GM12878 (cell line): ENCODE measurements around the gene IL1RAPL1. TPM values are rescaled to one million over a fixed set of nuclear protein-coding genes. Genes with fewer than 3 reads are reported as not detected.

Experiments
- ATAC-seq: fragments of 200-7000 bp; cut with Tn5 transposase; 3 replicates; pipeline ENCODE4 v1.9.1; 2020; ENCODE audit warnings: mild to moderate bottlenecking, moderate library complexity
- BruUV-seq: library from RNA; stranded (reverse); fragments of 400-500 nt; replicated peaks from 2 replicates; lab custom pipeline; 2021; lab: Mats Ljungman, UMichigan
- CTCF ChIA-PET: fragments of 300-600 bp; sonication (Branson Sonifier 250); formaldehyde crosslinking; extraction: SDS; loops from one replicate; lab custom pipeline; 2021; ENCODE audit warnings: inconsistent platforms; lab: Yijun Ruan, JAX
- POLR2A ChIA-PET: fragments of 350-600 bp; formaldehyde crosslinking; extraction: SDS; loops from one replicate; lab custom pipeline; 2021; ENCODE audit warnings: inconsistent platforms; lab: Charles Lee
- RAD21 ChIA-PET: fragments of 300-600 bp; sonication (Branson Sonifier 250); formaldehyde crosslinking; loops from one replicate; lab custom pipeline; 2023; ENCODE audit warnings: antibody characterized with exemption; ENCODE audit not compliant: unreplicated experiment; lab: Charles Lee
- SMC1A ChIA-PET: fragments of 300-600 bp; sonication (Branson Sonifier 250); formaldehyde crosslinking; loops from one replicate; lab custom pipeline; 2023; ENCODE audit not compliant: unreplicated experiment, uncharacterized antibody; lab: Charles Lee
- DNase-seq: peaks from one replicate; pipeline ENCODE4 v3.0.0-alpha.2; 2011; ENCODE audit warnings: low read depth, low spot score
- FAIRE-seq: peaks from 3 replicates; lab custom pipeline; 2011; peaks lifted over from hg19 to GRCh38; lab: Jason Lieb, UNC
- H2AFZ ChIP-seq: 2 replicates; pipeline ENCODE4 v1.6.0; 2011; ENCODE audit warnings: low read depth, low read length, control low read depth; ENCODE audit not compliant: control insufficient read depth
- H3K27ac ChIP-seq: 2 replicates; pipeline ENCODE4 v1.5.1; 2011; ENCODE audit warnings: control low read depth; ENCODE audit not compliant: control insufficient read depth, insufficient read depth
- H3K27me3 ChIP-seq, 2 experiments: replicated peaks in 1 of 2; 2 replicates each; pipeline versions ENCODE4 v1.6.0 to v1.6.1; 2011; ENCODE audit warnings: low read length in 1 of 2; ENCODE audit not compliant: control insufficient read depth in 2 of 2, insufficient read depth in 2 of 2
- H3K36me3 ChIP-seq, 2 experiments: 2 replicates each; pipeline ENCODE4 v1.5.1; 2011; ENCODE audit warnings: low read length in 1 of 2; ENCODE audit not compliant: control insufficient read depth in 2 of 2, insufficient read depth in 2 of 2
- H3K4me1 ChIP-seq: 2 replicates; pipeline ENCODE4 v1.6.1; 2011; ENCODE audit warnings: mild to moderate bottlenecking, low read length, moderate library complexity, mixed read lengths; ENCODE audit not compliant: control insufficient read depth, insufficient read depth
- H3K4me2 ChIP-seq: 2 replicates; pipeline ENCODE4 v1.6.0; 2011; ENCODE audit warnings: control low read depth; ENCODE audit not compliant: control insufficient read depth, insufficient read depth
- H3K4me3 ChIP-seq: fragments of 200-600 bp; sonication (generic); 2 replicates; pipeline ENCODE4 v1.5.1; 2016
- H3K79me2 ChIP-seq: 2 replicates; pipeline ENCODE4 v1.6.0; 2011; ENCODE audit warnings: low read length; ENCODE audit not compliant: control insufficient read depth, insufficient read depth
- H3K9ac ChIP-seq: 2 replicates; pipeline ENCODE4 v1.8.0; 2011; ENCODE audit warnings: low read length, control low read depth, mixed read lengths; ENCODE audit not compliant: control insufficient read depth, insufficient read depth
- H3K9me3 ChIP-seq: replicated peaks from 3 replicates; pipeline ENCODE4 v1.5.1; 2011; ENCODE audit warnings: mild to moderate bottlenecking, low read length; ENCODE audit not compliant: control insufficient read depth, insufficient read depth
- H4K20me1 ChIP-seq: 2 replicates; pipeline ENCODE4 v1.6.0; 2011; ENCODE audit not compliant: control insufficient read depth, insufficient read depth
- ATF3 ChIP-seq: IDR thresholded peaks from 2 replicates; pipeline ENCODE4 v1.6.1; 2011; ENCODE audit warnings: low read depth, mild to moderate bottlenecking, low read length, moderate library complexity, borderline replicate concordance; ENCODE audit errors: extremely low read depth
- CHD2 ChIP-seq: IDR thresholded peaks from 2 replicates; pipeline ENCODE4 v1.6.1; 2011; ENCODE audit warnings: low read depth, low read length, improper control_type of control experiment, borderline replicate concordance
- FOXM1 ChIP-seq: IDR thresholded peaks from 2 replicates; pipeline ENCODE4 v1.6.1; 2012; ENCODE audit warnings: low read depth, mild to moderate bottlenecking, inconsistent platforms, low read length, moderate library complexity
- IRF3 ChIP-seq: fragments of 450-650 bp; IDR thresholded peaks from 2 replicates; pipeline ENCODE4 v1.6.1; 2014; ENCODE audit warnings: mild to moderate bottlenecking
- JUNB ChIP-seq: IDR thresholded peaks from 2 replicates; pipeline ENCODE4 v1.6.1; 2016; ENCODE audit warnings: antibody characterized with exemption, mild to moderate bottlenecking
- NFIC ChIP-seq: IDR thresholded peaks from 2 replicates; pipeline ENCODE4 v1.6.1; 2012; ENCODE audit warnings: low read depth, mild to moderate bottlenecking, inconsistent platforms, low read length, moderate library complexity
- NFYA ChIP-seq: IDR thresholded peaks from 2 replicates; pipeline ENCODE4 v1.6.1; 2011; ENCODE audit warnings: low read depth, mild to moderate bottlenecking, low read length, improper control_type of control experiment, borderline replicate concordance
- NFYB ChIP-seq: IDR thresholded peaks from 2 replicates; pipeline ENCODE4 v1.6.1; 2011; ENCODE audit warnings: low read depth, mild to moderate bottlenecking, low read length, improper control_type of control experiment, moderate library complexity; ENCODE audit not compliant: insufficient read depth
- POU2F2 ChIP-seq: IDR thresholded peaks from 3 replicates; pipeline ENCODE4 v1.6.1; 2011; ENCODE audit warnings: low read depth, mild to moderate bottlenecking, low read length, borderline replicate concordance
- RB1 ChIP-seq: fragments of 450-650 bp; formaldehyde crosslinking; IDR thresholded peaks from 2 replicates; pipeline ENCODE4 v1.6.1; 2017; ENCODE audit warnings: mild to moderate bottlenecking, borderline replicate concordance
- RBBP5 ChIP-seq: fragments of 200-600 bp; sonication (generic); conservative IDR thresholded peaks from 2 replicates; pipeline ENCODE4 v1.6.1; 2016
- YY1 ChIP-seq: IDR thresholded peaks from 2 replicates; pipeline ENCODE4 v1.6.1; 2011; ENCODE audit warnings: low read depth, mild to moderate bottlenecking, low read length
- WGBS: methylation state at CpG from one replicate; pipeline ENCODE4 v1.1.6; 2016; ENCODE audit warnings: low lambda C conversion rate; ENCODE audit not compliant: insufficient replicate concordance, insufficient coverage; ENCODE audit errors: missing lambda C conversion rate; 5-methylcytosine and 5-hydroxymethylcytosine counted together
- in situ Hi-C: fragments of 300-500 bp; cut with MboI; formaldehyde crosslinking; loops from 9 replicates; pipeline ENCODE4 v1.14.3; 2018; ENCODE audit warnings: mixed read lengths
- intact Hi-C: fragments of 100-400 bp; cut with micrococcal nuclease; formaldehyde crosslinking; loops from one replicate; pipeline ENCODE4 v1.14.2; 2022; ENCODE audit not compliant: unreplicated experiment
- polyA plus RNA-seq, 11 experiments: library from polyadenylated mRNA; depleted of rRNA in 4 of 11; unstranded in 6 of 11; stranded (reverse) in 5 of 11; fragments of >200 nt; fragmentation: Nextera tagmentation in 4 of 11; fragmentation: Illumina TruSeq in 1 of 11; extraction: Ambion mirVana in 4 of 11; extraction: Trizol in 1 of 11; gene quantifications; 1 replicate in 1 of 11; 2 replicates in 10 of 11; pipeline versions ENCODE4 v1.2.1 to v1.2.3, GENCODE V29; 2011 to 2016; ENCODE audit warnings: inconsistent platforms in 2 of 11, missing spikeins in 2 of 11, low read depth in 1 of 11
- total RNA-seq, 4 experiments: library from RNA; depleted of rRNA in 3 of 4; stranded (reverse); fragments of >200 nt in 3 of 4; fragmentation: Illumina TruSeq in 1 of 4; extraction: Trizol in 1 of 4; gene quantifications; 2 replicates each; pipeline versions ENCODE4 v1.2.1 to v1.2.3, GENCODE V29; 2013 to 2021

The IL1RAPL1 gene
- total and polyA plus RNA-seq, 10 of the 15 experiments (the other 5 are each of a cell fraction or from before 2014, with no cell fraction given), result not detected

GRCh38 chrX:29858714-29859113 is 1271.5 kb downstream of the IL1RAPL1 start:
- Histone ChIP-seq H3K79me2 (no peaks in the 10 kb centered on the region), H3K4me2 (no peak overlapping the region), H3K4me3 (no peak overlapping the region), H3K36me3 (no peaks in the 10 kb centered on the region), H3K9ac (no peak overlapping the region), H4K20me1 (no peaks in the 10 kb centered on the region), H3K27me3 (no peaks in the 10 kb centered on the region), H3K27ac (no peak overlapping the region), H3K4me1 (no peaks in the 10 kb centered on the region), H2AFZ (no peak overlapping the region), H3K9me3 (no peaks in the 10 kb centered on the region)
- in situ Hi-C loops (no loop called here), intact Hi-C loops (no loop called here)
- ATAC-seq (no peak), DNase-seq (no peak), FAIRE-seq (no peak)
- no TSS peak for BruUV-seq
- CTCF ChIA-PET, result no interaction called here
- RAD21 ChIA-PET, result no interaction called here
- TF ChIP-seq POU2F2 (no peak), NFYA (no peak)
- POLR2A ChIA-PET, result no interaction called here
- SMC1A ChIA-PET, result no interaction called here

- Histone ChIP-seq H4K20me1 (no peaks in the 10 kb centered on the region), H3K27ac (no peak overlapping the region), H3K4me3 (no peak overlapping the region), H3K36me3 (no peaks in the 10 kb centered on the region), H3K79me2 (no peaks in the 10 kb centered on the region), H3K4me1 (no peaks in the 10 kb centered on the region), H2AFZ (no peak overlapping the region), H3K9ac (no peak overlapping the region), H3K9me3 (no peaks in the 10 kb centered on the region), H3K4me2 (no peak overlapping the region), H3K27me3 (no peaks in the 10 kb centered on the region)
- in situ Hi-C loops, result no loop called here
- 28% methylated on average over 7 of the region's 7 CpGs for WGBS
- BruUV-seq, result no TSS peak
- TF ChIP-seq JUNB (peak; percentile 74), NFYB (no peak), YY1 (no peak), CHD2 (no peak), FOXM1 (peak; percentile 37; the same call in 1 of the 2 replicates), IRF3 (no peak), NFIC (peak; percentile 55; the same call in 1 of the 2 replicates), ATF3 (no peak), RBBP5 (no peak), RB1 (no peak)
- no peak for DNase-seq
- ChIA-PET POLR2A (no interaction called here), CTCF (interaction anchor here (1.0 kb wide), 1 partner anchor 38 kb away, joined by 3 read pairs; no protein-coding TSS in a partner anchor), RAD21 (no interaction called here), SMC1A (interaction anchor here (0.6 kb wide), 1 partner anchor 1845 kb away, joined by 4 read pairs; no protein-coding TSS in a partner anchor)
- FAIRE-seq, result no peak
- intact Hi-C loops, result no loop called here
- no peak for ATAC-seq
Measured at GRCh38 chrX:29862126-29862677, 1275.0 kb downstream of the IL1RAPL1 start.
